ENCODE results near the gene USP48.
"Not testable (repeated sequence)": the region's sequence is repeated elsewhere in the genome, so short reads cannot be mapped to it uniquely, and the experiment has no call there.

USP48 gene

DNA sequence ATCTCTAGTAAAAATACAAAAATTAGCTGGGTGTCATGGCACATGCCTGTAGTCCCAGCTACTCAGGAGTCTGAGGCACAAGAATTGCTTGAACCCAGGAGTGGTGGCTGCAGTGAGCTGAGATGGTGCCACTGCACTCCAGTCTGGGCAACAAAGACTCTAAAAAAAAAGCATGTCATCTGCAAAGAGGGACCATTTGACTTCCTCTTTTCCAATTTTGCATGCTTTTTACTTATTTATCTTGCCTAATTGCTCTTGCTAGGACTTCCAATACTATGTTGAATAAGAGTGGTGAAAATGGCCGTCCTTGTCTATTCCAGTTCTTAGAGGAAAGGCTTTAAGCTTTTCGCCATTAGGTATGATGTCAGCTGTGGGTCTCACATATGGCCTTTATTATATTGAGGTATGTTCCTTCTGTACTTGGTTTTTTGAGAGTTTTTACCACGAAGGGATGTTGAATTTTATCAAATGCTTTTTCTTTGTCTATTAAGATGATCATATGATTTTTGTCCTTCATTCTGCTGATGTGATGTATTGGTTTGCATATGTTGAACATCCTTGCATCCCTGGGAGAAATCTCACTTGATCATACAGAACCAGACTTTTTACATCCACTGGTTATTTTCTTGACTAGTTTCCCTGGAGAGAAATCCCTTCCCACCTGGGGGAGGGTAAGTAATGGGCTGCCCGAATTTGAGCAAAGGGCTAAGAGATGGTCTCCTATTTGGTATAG, 96.8 kb downstream of the USP48 start:
- no peak for DNase-seq

DNA sequence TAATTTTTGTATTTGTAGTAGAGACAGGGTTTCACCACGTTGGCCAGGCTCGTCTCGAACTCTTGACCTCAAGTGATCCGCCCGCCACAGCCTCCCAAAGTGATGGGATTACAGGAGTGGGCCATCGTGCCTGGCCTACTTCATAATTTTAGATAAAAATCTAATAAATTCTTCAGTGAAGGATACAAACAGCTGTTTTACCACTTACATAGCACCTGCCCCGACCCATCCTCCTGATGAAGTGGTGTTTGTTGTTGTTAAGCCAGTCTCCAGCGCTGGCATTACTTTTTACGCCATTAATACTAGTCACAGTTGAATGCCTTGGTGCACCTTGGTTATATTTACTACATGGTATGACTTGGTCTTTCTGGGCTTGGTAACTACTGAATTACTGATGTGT, 101.5 kb downstream of the USP48 start:
- DNase-seq = no peak

DNA sequence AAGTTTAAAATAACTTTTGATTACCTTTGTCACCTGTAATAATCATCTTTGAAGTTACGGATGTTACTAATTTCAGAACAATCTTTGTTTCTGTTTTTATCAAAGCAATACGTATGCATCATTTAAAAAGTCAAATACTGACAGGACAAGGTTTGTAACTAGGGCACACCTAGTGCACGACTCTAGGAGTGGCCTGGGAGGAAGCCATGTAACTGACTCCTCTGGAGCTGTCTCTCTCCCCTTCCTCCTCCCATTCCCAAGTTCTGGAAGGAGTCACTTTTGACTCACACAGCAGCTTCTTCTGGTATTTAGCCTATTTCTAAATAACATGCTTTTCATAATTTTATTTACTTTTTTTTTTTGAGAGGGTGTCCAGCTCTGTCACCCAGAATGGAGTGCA, 102.0 kb downstream of the USP48 start:
- DNase-seq = no peak

DNA sequence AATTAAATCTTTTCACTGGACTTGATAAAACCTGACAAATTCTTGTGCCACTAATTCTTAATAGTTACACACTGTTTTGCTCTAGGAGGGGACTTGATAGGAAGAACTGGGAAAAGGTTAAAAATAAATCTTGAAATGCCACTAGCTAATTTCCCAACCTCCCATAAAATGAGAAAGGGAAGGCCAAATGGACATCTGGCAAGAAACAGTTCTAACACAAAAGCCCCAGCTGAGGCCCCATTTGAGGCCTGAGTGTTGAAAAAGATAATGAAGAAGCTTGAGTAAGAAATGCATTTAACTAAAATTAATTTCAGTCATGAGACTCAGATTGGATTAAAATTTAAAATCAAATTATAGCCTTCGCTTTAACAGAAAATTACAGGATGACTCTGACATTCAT, 102.6 kb downstream of the USP48 start:
- DNase-seq = no peak

DNA sequence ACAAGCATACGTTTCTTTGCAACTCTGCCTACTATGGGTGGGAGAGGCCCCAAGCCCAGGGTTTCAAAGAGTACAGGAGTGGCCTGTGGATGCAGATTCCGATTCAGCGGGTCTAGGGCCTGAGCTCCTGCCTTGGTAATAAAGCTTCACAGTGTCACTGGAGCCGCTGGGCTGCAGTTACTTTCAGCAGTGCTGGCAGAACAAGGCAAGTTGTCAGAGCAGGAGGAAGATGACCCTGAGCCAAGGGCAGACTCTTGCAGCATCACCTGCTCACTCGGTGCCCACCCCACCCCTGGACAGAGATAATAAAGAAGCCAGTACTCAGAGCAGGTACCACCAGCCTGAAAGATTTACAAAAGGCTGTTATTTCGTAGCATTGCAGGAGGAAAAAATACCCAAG, 105.8 kb downstream of the USP48 start:
- DNase-seq = no peak

DNA sequence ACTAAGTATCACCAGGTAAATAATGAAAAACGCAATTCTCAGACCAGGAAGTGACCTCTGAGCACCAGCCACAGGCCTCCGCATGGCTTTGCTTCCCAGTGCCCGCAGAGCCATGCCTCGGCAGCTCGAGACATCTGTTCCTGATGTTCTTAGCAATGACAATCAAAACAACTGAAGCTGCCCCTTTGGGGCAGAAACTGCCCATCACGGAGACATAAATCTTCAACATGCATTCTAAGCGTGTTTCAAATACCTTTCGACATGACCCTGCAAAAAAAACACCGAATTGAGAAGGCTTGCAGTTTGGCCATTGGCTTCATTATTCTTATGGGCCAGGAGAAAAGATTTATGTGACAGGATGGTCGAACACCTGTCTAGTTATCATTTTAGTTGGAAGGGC, 108.0 kb downstream of the USP48 start:
- DNase-seq = no peak

DNA sequence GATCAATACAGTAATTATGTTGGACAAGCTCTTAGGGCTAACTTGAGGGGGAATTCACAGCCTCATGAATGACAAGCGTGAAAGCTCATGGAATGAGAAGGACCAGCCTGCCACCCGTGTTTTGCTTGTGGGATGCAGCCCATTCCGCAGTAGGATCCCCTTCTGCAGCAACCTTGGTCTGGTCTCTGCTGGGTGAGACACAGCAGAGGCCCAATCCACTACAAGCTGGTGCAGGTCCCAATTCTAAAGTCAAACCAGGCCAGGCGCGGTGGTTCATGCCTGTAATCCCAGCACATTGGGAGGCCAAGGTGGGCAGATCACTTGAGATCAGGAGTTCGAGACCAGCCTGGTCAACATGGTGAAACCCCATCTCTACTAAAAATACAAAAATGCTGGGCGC, 109.1 kb downstream of the USP48 start:
- DNase-seq = not testable (repeated sequence)

DNA sequence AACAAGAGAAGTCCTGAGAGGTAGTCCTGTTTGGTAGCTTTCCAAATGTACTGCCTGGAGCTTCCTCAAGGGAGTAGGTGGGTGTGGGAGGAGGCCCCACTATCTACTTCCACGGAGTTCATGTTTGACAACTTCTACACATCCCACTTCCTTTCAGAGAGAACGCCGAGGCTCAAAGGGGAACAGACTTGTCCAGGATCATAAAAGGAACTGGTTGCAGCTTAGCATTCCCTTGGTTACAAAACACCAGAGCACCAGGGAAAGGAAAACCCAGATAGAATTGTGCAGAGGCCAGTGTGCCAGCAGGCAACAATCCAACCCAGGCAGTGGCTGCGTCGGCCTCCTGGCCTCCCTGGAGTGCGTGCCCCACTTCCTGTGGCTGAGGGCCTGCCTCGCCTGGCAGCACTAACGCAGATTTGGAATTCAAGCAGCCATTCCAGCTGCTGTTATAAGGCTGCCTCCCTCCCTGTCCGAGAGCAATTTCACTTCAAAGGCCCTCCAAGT, 109.6 kb downstream of the USP48 start:
- DNase-seq = no peak

DNA sequence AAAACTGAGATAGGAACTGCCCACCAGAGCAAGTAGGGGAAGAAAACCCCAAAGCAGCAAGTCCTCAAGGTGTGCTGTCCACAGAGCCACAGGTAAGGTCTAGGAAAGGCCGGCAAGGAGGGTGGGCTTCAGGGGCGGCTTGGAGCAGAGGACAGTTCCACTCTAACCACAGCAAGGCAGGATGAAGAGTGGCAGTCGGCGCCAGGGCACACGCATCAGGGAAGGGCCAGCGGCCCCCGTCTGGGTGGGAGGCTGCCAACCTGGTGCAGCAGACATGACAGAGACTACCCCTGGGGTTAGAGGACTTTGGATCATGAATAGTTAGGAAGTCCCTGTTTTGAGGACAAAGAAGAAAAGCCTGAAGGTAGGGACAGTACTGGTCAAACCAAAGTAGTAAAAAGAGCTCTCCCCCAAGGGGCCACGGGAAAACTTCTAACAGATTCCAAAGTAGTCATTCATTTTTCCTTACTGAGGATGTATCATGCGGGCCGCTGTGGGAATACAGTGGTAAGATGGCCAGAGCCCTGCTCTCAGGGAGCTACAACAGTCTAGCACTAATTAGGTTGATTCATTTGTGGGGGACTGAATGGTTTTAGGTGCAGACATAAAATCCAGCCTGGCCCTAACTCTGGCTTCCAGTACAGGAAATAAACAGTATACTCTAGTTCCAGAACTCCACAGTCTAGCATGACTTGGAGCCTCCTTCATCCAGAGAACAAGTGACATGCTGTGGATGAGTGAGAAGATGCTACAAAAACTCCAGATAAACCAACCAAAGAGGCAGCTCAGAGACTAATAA, 110.3 kb downstream of the USP48 start:
- no peak for DNase-seq

DNA sequence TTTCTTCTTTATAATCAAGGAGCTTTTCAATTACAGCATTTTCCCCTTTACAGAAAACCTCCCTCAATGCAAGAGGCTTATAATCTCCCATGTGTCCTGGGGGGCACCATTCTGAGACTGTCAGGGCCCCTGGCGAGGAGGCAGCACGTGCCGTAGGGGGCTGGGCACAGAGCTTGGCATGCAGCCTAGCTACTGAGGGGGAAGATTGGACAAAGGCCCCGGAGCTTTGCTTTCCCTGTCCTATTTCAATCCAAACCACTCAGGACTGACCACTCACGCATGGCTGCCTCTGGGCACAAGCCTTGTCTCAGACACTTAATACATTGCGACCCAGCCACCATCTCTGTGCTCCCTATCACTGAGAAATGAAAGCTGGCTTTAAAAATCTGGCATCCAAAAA, 111.0 kb downstream of the USP48 start:
- no peak for DNase-seq

DNA sequence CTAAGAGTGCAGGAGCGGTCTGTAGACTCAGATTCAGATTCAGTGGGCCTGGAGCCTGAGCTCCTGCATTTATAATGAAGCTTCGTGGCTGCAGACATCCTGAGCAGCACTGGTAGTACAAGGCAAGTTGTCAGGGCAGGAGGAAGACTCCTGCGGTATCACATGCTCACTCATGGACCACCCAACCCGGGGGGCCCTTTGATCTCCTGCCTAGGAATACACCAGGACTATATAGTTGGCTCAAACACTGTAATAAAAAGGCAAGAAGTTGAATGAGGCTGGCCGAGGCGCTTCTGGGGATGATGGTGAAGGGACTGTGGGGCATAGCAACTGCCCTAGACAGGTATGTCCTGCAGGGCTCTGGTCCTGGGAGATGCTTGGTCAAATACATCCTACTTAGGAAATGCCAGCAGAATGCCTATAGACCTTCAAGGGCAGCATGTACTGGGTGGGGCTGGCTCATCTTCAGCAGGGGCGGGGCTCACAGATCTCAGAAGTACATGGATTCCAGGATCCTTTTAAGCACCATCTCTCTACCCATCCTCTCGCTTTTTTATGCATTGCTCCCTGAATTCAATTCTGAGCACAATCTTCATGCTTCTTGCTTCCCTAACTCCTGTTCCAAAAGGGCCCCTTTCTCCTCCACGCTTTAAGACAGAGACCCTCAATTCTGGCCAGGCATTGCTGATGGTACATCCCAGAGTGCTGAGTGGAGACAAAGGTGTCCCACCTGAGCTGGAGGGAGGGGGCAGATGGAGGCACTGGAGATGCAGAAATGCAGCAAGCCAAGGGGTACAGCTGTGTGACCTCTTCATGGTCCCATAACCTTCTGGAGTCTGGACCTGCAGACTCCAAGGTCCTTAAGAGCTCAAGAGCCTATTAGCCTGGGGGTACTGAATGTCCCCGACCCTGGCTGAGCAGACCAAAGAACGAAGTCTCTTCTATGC, 111.7 kb downstream of the USP48 start:
- no peak for DNase-seq

DNA sequence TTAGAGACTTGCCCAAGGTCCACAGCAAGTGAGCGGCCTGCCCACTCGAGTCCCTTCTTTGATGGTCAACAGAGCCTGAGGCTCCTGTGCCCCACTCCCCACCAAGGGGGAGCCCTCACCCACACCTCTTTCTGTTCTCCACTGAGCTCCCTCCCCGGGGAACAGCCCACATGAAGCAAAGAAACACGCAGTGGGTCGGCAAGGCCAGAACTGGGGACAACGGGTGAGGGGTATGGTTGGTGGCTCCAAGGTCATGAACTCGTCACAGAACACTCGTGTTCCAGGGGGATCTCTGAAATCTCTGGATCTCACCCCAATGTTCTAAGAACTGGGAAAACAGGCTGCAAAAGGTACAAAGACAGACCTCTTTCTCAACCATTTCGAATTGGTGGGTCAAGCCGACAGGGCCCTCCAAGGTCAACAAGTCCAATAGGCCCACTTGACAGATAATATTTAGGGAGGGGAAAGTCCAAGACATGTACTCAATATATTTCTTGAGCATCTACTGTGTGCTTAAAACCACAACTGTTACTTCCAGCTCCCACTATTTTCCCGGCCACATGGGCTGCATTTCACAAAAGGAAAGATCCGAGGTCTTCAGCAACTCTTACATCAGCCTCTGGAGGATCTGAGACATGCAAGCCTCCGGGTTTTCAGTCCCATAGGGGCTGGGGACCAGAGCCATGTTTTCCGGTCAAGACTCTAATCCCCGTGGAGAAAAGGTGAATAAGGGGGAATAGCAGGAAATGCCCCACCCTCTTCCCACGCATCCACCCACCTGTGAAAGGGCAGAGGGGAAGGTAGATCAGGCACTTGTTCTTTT, 112.7 kb downstream of the USP48 start:
- no peak for DNase-seq

DNA sequence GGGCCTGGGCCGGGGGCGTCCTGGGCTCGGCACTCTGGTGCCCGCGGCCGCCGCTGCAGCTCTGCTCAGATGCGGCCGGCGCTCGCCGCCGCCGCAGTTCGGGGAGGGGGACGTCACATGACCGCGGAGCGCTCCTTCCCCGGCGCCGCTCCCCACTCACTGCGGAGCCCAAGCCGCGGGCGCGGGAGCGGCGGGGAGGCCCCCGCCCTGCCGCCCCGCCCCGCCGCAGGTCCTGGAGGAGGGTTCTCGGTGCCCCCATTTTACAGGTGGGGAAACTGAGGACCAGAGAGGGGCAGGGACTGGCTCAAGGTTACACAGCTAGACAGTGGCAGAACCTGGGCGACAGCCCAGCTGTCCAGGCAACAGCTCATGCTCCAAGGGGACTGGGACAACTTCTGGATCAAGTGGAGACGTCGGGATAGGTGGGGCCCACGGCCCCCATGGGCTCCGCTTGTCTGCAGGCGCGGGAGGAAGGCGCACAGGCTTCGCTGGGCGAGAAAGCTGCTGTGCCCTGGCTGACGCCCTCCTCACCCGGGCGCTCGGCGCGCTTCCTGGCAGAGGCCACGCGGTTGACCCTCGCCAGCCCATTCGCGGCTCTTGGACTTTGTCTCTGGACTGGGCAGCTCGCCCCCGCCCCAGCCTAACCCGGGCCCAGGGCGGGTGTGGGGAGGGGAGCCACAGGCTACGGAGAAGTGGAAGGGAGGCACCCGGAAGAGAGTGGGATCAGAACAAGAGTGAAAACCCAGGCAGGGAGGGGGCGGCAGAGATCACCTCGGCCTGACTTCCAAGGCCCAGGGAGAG, 113.5 kb downstream of the USP48 start, which contains the start of gene RAP1GAP:
TSS of gene RAP1GAP (minus strand) at position 100 of the 801 bp plus-strand sequence. CDS start 49,325 bp downstream, outside the sequence.
- DNase-seq = peak; percentile 39

DNA sequence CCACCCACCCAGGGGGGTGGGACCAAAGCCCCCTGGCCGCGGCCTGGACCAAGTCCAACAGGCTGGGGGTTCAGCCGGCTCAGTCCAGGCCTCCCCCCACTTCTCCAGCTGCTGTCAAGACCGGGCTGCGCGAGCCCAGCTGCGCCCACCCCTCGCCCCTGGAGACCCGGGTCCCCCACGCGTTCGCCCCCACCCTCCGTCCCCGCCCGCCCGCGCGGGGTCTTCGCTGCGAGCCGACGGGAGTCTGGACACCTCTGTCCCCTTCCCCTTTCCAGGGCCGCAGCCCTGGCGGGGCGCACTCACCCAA, 114.0 kb downstream of the USP48 start:
- no peak for DNase-seq

DNA sequence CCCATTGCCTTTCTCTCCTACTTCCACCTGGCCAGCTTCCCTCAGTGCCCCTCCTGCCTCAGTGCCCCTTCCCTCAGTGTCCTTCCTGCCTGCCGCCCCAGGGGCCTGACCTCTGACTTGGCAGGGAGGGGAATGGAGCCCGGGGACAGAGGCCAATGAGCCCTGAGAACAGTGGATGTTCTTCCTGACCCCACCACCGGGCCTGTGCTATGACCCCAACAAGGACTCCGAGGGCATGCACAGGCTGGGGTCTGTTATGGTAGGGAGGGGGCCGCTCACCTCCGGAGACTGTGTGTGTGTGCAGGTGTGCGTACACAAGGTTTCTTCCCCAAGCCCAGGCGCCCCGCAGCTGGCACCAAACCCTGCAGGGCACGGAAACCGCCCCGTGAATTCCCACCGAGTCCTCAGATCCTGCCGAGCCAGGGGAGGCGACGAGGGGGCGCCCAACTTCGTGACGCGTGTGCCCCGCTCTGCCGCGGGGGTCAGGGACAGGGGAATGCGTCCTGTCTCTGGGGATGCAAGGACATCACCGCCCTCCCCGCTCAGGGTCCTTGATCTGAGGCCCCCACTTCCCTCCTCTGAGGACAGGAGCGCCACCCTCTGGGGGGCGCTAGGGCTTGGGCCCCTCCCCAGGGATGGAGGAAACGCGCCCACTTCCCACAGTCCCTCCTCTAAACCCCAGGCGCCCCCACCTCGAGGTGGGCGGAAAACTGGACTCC, 114.6 kb downstream of the USP48 start:
- DNase-seq = no peak

DNA sequence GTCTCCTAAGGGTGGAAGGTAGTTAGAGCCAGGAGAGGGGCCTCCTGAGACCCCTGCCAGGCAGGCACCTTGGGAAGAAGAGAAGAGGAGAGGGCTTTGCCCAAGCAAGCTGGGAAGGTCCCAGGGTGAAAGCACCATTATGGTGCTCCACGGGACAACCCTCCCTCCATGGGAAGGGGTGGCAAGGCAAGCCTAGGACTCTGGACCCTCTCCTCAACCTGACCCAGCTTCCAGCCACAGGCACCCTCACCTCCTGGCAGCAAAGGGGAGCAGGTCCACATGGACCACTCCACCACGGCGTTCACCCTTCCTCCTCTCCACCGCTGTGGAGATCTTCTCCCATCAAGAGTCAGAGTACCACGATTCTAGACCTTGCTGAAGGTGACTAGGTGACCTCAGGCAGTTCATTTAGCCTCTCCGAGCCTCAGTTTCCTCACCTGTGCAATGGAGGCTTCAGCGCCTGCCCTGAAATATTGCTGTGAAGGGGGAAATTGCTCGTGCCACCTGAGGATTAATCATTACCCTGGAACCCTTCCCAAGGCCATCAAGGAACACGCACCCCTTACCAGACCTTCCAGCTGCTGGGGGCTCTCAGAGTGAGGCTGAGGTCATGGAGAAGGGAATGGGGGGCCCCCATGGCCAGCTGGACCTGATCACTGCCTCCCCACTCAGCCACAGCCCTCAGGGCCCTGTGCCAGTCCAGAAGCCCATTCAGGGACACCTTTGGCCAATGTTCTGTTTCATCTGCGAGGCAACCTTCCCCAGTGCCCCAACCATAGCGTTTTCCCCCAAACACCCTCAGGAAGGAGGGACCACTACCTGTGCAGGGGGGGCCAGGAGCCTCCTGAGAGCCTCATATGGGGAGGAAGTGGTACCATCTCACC, 115.4 kb downstream of the USP48 start:
- no peak for DNase-seq

DNA sequence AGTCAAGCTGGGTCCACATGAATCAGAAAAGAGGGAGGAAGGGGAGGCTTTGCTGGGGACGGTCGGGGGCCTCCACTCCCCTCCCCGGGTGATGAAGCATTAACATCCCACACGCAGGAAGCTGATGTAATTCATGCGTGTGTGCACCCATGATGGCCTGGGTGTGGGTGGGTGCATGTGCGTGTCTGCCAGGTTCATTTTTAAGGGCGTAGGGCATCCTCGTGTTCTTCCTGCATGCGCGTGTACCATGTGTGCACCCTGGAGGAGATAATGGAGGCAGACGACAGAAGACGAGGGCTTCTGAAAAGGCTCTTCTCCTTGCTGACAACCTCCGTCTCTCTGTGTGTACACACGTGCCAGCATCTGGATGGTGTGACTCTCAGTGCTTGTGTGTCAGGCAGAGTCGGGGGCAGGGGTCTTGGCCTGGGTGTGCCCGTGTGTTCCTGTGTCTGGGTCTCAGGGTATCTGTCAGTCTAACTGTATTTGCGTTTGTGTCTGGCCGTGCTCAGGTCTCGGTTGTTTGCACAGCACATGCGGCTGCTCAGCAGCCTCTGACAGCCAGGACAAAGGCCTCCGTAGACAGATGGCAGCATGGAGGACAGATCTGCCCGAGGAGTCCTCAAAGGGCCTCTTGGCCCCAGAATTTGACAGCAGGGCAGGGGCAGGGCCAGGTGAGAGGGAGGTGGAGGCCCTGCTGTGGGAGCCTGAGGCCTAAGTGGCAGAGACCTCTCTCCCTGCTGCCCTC, 116.2 kb downstream of the USP48 start:
- DNase-seq = no peak

DNA sequence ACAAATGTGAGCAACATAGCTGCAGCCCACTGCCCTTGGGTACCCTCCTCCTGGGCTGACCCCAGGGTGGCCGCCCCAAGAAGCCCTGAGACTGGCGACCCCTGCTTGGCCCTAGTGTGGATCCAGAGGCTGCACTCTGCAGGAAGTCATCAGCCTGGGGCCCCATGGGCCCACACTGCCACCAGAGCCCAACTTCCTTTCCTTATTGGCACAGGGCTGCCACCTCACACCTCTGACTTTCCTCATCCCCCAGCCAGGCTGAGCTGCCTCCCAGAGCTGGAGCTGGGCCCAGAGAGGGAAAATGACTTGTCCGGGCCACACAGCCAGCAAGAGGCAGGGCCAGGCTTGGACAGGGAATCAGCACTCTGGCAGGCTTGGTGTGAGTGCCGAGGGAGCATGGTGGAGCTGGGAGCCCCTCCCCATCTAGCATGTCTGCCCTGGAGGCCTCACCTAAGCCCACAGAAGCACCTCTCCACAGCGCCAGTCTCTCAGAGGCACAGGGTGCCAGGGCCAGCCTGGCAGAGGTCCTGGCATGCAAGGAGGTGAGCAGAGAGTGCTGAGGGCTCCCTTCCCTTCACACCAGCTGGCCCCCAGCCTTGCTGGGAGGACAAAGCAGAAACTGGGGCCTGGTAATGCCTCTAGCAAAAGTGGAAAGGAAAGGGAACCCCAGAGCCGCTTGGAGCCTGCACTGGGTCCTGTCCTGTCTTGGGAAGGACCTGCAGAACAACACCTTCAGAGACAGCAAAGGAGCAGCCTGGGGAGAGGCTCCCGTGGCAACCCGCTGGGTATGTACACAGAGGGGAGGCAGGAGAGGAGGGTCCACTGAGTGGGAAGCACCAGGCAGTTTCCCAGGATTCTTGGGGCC, 117.0 kb downstream of the USP48 start:
- DNase-seq = no peak

All from activated T-cell treated with anti-CD3 and anti-CD28 coated beads, Interleukin-2, amount 50 U/mL, for 1 hour (primary cell).